Brain microvascular endothelial cell (primary cell): ENCODE data around the gene GGTLC1.
"Not testable (repeated sequence)": the region's sequence is repeated elsewhere in the genome, so short reads cannot be mapped to it uniquely, and the experiment has no call there.

ENCODE experiments used
- DNase-seq: peaks from one replicate; pipeline ENCODE4 v3.0.0-alpha.2; 2020
- H3K27ac ChIP-seq: fragments of 250-450 bp; sonication (Bioruptor Pico); 2 replicates; pipeline ENCODE4 v1.5.1; 2020; ENCODE audit warnings: mild to moderate bottlenecking, moderate library complexity
- H3K27me3 ChIP-seq: fragments of 250-450 bp; sonication (Bioruptor Pico); replicated peaks from 2 replicates; pipeline ENCODE4 v1.5.1; 2020; ENCODE audit warnings: mild to moderate bottlenecking
- H3K36me3 ChIP-seq: fragments of 250-450 bp; sonication (Bioruptor Pico); replicated peaks from 2 replicates; pipeline ENCODE4 v1.5.1; 2020; ENCODE audit warnings: mild to moderate bottlenecking
- H3K4me3 ChIP-seq: 2 replicates; pipeline ENCODE4 v1.5.1; 2011; ENCODE audit warnings: low read depth, mild to moderate bottlenecking, control low read depth, low read length, moderate library complexity
- in situ Hi-C: cut with HindIII; loops from 2 replicates; pipeline ENCODE4 v1.10.0; 2017; ENCODE audit warnings: low sequenced_read_pairs, low pct_ligation_motif_present
- TF ChIP-seq, protein P1 (sequence below): IDR thresholded peaks from 2 replicates; pipeline ENCODE4 v1.5.1; 2011; ENCODE audit warnings: low read depth, mild to moderate bottlenecking, moderate library complexity, low read length, control low read depth, inconsistent platforms; ENCODE audit errors: missing control alignments

Gene GGTLC1

DNA sequence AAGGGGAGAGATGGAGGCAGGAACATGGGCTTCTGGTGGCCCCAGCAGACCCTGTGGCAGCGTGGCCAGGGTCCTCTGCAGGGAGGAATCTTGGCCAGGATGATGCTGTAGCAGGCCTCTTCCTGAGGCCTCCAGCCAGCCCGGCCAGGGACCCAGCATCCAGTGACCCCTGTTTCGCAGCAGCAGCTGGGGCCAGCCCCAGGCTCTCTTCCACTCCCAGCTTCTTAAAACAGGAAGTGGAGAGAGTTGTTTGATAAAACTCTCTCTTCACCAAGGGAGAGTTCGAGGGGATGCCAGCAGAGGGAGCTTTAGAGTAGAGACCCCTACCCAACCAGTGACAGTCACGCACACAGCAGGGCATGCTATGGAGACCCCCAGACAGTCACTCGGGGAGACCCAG lies 10.1 kb downstream of the GGTLC1 start:
- H3K4me3 ChIP-seq, DNase-seq, in situ Hi-C loops, H3K27me3 ChIP-seq, H3K36me3 ChIP-seq, H3K27ac ChIP-seq: not testable (repeated sequence)
- TF ChIP-seq, protein P1, sequence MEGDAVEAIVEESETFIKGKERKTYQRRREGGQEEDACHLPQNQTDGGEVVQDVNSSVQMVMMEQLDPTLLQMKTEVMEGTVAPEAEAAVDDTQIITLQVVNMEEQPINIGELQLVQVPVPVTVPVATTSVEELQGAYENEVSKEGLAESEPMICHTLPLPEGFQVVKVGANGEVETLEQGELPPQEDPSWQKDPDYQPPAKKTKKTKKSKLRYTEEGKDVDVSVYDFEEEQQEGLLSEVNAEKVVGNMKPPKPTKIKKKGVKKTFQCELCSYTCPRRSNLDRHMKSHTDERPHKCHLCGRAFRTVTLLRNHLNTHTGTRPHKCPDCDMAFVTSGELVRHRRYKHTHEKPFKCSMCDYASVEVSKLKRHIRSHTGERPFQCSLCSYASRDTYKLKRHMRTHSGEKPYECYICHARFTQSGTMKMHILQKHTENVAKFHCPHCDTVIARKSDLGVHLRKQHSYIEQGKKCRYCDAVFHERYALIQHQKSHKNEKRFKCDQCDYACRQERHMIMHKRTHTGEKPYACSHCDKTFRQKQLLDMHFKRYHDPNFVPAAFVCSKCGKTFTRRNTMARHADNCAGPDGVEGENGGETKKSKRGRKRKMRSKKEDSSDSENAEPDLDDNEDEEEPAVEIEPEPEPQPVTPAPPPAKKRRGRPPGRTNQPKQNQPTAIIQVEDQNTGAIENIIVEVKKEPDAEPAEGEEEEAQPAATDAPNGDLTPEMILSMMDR = peak; percentile 4

DNA sequence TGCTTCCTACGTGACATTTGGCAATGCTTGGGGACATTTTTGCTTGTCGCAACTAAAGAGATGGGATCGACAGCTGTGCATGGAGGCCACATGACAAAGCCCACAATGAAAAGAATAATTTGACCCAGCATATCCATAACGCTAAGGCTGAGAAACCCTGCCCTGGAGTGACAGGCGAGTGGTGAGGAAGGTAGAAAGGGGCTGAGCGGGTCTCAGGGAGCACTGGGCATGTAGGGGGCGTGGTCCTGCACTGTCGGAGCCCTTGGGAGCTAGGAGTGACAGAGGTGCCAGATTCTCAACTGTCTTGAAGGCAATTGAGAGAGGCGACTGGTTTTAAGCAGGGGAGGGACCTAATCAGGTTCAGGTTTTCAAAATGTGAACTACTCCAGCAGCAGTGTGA lies 13.6 kb downstream of the GGTLC1 start:
- in situ Hi-C loops = no loop called here
- no peaks in the 10 kb centered on the region for H3K27me3 ChIP-seq
- H3K4me3 ChIP-seq = no peak overlapping the region
- H3K36me3 ChIP-seq = no peaks in the 10 kb centered on the region
- TF ChIP-seq, protein P1 = no peak
- H3K27ac ChIP-seq = no peak overlapping the region
- DNase-seq = no peak

DNA sequence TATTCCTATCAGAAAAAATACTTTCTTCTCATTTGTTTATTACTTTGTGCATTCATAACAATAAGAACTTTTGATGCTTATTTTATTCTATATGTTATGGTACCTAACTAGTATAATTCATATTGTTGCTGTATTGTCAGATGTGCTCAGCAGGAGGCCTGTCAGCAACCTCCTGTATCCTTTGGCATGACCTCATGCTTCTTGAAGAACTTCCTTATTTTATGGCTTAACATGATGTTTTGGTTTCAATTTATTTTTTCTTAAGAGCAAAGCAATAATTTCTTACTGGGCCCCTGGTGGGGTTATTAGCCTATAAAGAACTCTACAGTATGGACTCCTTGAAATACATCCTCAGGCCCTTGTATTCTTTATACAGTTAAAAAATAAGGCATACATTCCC lies 17.3 kb downstream of the GGTLC1 start:
- Histone ChIP-seq H3K4me3 (no peak overlapping the region), H3K27me3 (no peaks in the 10 kb centered on the region), H3K36me3 (no peaks in the 10 kb centered on the region), H3K27ac (no peak overlapping the region)
- TF ChIP-seq, protein P1 = no peak
- in situ Hi-C loops = no loop called here
- no peak for DNase-seq

DNA sequence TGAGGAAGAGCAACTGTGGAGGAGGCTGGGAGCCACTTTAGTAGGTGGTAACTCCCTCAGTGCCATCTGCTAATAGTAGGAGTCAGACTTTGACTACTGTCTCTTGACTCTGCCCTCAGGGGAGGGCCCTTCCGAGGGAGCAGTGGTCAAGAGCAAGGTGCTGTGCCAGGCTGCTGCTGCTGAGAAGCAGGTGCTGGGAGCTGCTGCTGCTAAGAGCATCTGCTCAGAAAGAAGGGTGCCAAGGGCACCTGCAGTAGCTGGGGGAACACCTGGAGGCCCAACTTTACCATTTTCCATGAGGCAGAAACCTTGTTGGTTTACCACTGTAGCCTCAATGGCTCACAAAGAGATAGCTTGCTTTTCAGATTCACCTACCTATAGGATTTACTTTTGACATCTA lies 18.5 kb downstream of the GGTLC1 start:
- no peak for DNase-seq
- H3K4me3 ChIP-seq = no peak overlapping the region
- H3K27me3 ChIP-seq = no peaks in the 10 kb centered on the region
- H3K27ac ChIP-seq = no peak overlapping the region
- in situ Hi-C loops = no loop called here
- no peaks in the 10 kb centered on the region for H3K36me3 ChIP-seq
- TF ChIP-seq, protein P1 = no peak

DNA sequence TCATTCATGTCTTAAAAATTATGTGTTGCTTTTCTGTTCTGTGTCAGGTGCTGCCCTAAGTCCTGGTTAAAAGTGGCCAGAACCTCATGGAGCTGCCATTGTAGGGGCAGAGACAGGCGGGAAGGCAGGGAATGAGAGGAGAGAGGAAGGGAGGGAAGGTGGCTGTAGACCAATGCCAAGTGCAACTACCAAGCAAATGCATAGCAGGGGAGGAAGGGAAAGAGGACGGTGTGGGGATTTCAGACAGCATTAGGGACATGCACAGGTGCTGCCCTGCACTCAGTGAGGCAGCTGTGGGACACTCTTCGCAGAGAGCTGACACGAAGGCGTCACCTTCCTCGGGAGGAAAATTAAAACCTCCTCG lies 21.0 kb downstream of the GGTLC1 start:
- no peak overlapping the region for H3K27ac ChIP-seq
- H3K27me3 ChIP-seq = no peaks in the 10 kb centered on the region
- TF ChIP-seq, protein P1 = no peak
- H3K4me3 ChIP-seq = no peak overlapping the region
- in situ Hi-C loops = no loop called here
- no peak for DNase-seq
- H3K36me3 ChIP-seq = no peaks in the 10 kb centered on the region

DNA sequence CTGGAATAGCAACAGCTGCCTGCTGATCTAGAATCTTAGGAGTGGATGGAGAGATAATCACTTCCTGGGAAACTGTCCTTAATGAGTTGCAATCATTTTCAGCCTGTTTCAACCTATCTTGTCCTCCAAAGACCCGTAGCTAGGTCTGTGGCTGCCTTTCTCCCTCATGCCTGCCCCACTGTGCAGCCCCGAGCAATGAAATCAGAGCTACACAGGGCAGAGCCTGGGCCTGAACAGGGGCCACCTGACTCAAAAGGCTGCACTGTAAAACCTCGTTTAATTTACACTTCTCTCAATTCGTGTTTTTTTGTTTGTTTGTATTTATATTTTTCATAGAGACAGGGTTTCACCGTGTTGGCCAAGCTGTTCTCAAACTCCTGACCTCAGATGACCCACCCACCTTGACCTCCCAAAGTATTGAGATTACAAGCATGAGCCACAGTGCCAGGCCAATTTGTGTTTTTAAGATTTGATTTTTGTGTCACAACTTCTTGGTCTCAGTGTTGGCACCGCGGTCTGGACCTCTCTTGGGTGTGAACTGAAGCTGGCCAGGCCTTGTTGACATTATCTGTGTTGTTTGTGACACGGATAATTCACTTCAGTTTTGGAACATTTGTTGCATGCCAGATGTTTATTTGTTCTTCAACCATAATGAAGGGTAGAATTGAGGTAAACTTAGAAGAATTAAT lies 21.5 kb downstream of the GGTLC1 start:
- no peak overlapping the region for H3K27ac ChIP-seq
- no peak for DNase-seq
- TF ChIP-seq, protein P1 = no peak
- no peaks in the 10 kb centered on the region for H3K27me3 ChIP-seq
- no peaks in the 10 kb centered on the region for H3K36me3 ChIP-seq
- in situ Hi-C loops = no loop called here
- H3K4me3 ChIP-seq = no peak overlapping the region
